IMR-90 (cell line): ENCODE data around the gene FABP6.
"Not testable (repeated sequence)": the region's sequence is repeated elsewhere in the genome, so short reads cannot be mapped to it uniquely, and the experiment has no call there.

Experiments
- CTCF ChIP-seq: conservative IDR thresholded peaks from 2 replicates; pipeline ENCODE4 v1.5.1; 2012; ENCODE audit warnings: mild to moderate bottlenecking, low read depth, low read length, improper control_type of control experiment
- MXI1 ChIP-seq: IDR thresholded peaks from 2 replicates; pipeline ENCODE4 v1.6.1; 2012; ENCODE audit warnings: low read depth, mild to moderate bottlenecking, low read length, moderate library complexity, borderline replicate concordance
- RAD21 ChIP-seq: IDR thresholded peaks from 2 replicates; pipeline ENCODE4 v1.6.1; 2012; ENCODE audit warnings: low read length, improper control_type of control experiment
- RFX5 ChIP-seq: IDR thresholded peaks from 2 replicates; pipeline ENCODE4 v1.8.0; 2012; ENCODE audit warnings: low read depth, mild to moderate bottlenecking, low read length, moderate library complexity

DNA sequence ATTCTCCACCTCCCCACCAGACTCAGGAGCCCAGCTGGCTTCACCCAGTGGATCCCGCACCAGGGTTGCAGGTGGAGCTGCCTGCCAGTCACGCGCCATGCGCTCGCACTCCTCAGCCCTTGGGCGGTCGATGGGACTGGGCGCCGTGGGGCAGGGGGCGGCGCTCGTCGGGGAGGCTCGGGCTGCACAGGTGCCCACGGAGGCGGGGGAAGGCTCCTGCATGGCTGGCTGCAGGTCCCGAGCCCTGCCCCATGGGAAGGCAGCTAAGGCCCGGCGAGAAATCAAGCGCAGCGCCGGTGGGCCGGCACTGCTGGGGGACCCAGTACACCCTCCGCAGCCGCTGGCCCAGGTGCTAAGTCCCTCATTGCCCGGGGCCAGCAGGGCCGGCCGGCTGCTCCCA is 35.5 kb upstream of the FABP6 start:
- TF ChIP-seq RFX5, CTCF, RAD21, MXI1: not testable (repeated sequence)
